ENCODE results near the gene GGT5.

Gene GGT5

DNA sequence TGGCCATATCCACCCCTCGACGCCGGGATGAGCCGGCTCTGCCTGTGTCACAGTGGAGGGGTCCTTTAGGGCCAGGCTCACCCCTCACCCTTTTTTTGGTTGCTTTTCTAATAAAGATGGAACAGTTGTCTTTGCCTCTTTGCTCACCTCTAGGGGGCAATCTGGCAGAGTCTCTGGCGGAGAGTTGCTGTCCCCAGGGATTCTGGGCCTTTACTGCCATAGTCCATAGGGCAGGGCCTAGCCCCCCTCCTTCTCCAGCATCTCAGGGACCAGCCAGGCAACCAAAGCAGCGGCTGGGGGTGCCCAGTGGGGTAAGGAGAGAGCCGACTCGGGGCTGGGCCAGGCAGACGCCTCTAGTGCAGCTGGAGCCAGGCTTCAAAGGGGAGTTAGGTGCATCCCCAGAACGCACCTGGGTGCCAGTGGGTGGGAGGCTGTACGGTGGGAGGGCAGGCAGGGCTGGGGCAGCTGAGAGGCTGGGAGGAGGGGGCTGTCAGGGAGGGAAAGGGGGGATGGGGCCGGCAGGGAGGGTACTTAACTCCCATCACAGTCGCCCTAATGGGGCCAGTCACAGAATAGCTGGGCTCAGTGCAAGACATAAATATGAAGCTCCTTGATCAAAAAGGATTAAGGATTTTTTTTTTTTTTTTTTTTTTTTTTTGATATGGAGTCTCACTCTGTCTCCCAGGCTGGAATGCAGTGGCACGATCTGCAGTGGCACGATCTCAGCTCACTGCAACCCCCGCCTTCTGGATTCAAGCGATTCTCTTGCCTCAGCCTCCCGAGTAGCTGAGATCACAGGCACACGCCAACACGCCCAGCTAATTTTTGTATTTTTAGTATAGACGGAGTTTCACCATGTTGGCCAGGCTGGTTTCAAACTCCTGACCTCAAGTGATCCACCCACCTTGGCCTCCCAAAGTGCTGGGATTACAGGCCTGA is 66.1 kb downstream of the GGT5 start:
- peak; percentile 51 for TF ChIP-seq CTCF (conservative IDR thresholded peaks at IDR 0.05)
- no peak overlapping the region for H3K27ac ChIP-seq

GRCh38 chr22:24178021-24178431 is 66.9 kb downstream of the GGT5 start:
- TF ChIP-seq CTCF (conservative IDR thresholded peaks at IDR 0.05): no peak
- H3K27ac ChIP-seq: no peak overlapping the region

DNA sequence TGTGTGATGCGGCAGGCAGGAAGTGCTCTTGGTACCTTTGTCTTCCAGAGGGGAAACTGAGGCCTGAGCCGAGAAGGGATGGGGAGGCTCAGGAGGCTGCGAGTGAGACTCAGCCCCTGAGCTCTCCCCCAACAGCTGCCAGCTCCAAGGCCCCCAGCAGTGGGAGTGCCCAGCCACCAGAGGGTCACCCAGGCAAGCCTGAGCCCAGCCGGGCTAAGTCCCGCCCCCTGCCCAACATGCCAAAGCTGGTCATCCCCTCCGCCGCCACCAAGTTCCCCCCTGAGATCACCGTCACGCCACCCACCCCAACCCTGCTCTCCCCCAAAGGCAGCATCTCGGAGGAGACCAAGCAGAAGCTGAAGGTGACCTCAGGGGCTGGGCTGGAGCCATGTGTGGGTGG is 67.4 kb downstream of the GGT5 start:
- TF ChIP-seq CTCF (conservative IDR thresholded peaks at IDR 0.05): no peak
- H3K27ac ChIP-seq: no peak overlapping the region

- H3K27ac ChIP-seq: no peak overlapping the region
- no peak for TF ChIP-seq CTCF (conservative IDR thresholded peaks at IDR 0.05)
These were observed 67.8 kb downstream of the GGT5 start for GRCh38 chr22:24177045-24177444.

GRCh38 chr22:24176630-24177029 is 68.3 kb downstream of the GGT5 start:
- no peak overlapping the region for H3K27ac ChIP-seq
- TF ChIP-seq CTCF (conservative IDR thresholded peaks at IDR 0.05): no peak

DNA sequence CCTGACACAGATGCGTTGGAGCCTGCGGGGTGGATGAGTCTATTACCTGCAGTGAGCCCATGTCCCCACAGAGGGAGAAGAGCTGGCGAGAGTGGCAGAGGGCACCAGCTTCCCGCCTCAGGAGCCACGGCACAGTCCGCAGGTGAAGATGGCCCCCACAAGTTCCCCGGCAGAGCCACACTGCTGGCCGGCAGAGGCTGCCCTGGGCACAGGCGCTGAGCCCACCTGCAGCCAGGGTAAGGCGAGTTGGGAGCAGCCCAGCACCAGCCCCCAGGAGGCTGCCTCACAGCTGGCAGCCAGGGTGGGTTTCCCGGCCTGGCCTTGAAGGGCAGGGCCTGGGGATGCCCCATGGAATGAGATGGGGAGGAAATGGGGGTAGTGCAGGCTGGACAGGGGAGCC is 68.8 kb downstream of the GGT5 start:
- TF ChIP-seq CTCF (conservative IDR thresholded peaks at IDR 0.05): no peak
- no peak overlapping the region for H3K27ac ChIP-seq

DNA sequence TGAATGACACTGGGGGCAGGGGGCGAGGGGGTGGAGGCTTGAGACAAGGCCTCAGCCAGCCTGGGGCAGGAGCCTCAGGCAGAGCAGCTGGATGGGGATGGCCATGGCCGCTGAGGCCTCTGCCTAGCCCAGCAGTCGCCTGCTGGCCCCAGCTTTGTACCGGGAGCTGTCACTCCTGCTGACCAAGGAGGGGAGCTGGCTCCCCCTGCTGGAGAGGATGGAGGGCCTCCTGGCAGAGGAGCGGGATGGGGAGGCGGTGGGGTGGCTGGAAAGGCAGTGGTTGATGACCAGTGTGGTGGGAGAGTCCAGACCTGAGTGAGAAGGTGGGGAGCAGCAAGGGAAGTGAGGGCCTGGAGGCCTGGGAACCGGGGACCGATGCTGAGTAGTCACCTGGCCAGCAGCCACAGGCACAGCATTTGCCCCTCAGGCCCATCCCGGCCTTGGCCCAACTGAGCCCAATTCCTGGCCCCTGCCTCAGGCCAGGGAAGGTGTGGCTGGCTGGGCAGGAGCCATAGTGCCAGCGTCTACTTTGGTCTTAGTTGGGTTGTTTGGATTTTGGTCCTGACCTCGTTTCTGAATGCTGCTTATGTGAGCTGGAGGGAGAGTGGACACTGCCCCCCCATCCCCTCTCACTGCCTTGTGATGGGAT is 69.6 kb downstream of the GGT5 start:
- no peak overlapping the region for H3K27ac ChIP-seq
- TF ChIP-seq CTCF (conservative IDR thresholded peaks at IDR 0.05): peak; percentile 87
